ENCODE data around the gene ENTPD7. TPM values are rescaled to one million over a fixed set of nuclear protein-coding genes. Genes with fewer than 3 reads are reported as not detected.

The ENTPD7 gene
- total RNA-seq, 1 experiment from 2014 or later: 7.4 TPM

DNA sequence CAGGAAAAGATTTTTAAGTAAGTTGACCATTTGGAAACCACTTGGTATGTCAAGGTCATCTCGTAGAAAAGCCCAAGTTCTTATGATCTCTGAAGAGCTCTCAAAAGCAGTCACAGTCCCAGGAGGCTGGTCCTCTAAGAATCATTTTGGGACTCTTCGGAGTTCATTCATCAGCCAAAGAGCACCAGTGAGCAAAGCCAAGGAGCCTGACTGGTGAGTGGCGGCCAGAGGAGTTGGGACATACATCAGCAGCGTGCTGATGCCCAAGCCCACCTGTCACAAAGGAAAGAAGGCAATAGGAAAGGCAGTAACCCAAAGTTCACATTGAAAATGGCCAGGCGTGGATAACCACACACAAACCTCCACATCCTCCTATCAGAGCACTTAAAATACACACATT, 55.1 kb downstream of the ENTPD7 start:
- no TSS peak for BruUV-seq (replicated peaks)
- Mint-ChIP-seq H3K36me3 (ENCODE audit: insufficient read depth, unreplicated experiment) (peaks cover 18% of the 10 kb centered on the region), H3K27ac (ENCODE audit: unreplicated experiment) (no peak overlapping the region), H3K27me3 (ENCODE audit: unreplicated experiment) (no peaks in the 10 kb centered on the region), H3K4me1 (ENCODE audit: low read depth, unreplicated experiment) (no peaks in the 10 kb centered on the region), H3K4me3 (ENCODE audit: low read depth, unreplicated experiment) (no peak overlapping the region), H3K9me3 (ENCODE audit: low read depth, unreplicated experiment) (no peaks in the 10 kb centered on the region)
- CTCF ChIA-PET: interaction anchor here (0.7 kb wide), 1 partner anchor 87 kb away, joined by 3 read pairs; no protein-coding TSS in a partner anchor
- DNase-seq: no peak
- TF ChIP-seq, protein P1, sequence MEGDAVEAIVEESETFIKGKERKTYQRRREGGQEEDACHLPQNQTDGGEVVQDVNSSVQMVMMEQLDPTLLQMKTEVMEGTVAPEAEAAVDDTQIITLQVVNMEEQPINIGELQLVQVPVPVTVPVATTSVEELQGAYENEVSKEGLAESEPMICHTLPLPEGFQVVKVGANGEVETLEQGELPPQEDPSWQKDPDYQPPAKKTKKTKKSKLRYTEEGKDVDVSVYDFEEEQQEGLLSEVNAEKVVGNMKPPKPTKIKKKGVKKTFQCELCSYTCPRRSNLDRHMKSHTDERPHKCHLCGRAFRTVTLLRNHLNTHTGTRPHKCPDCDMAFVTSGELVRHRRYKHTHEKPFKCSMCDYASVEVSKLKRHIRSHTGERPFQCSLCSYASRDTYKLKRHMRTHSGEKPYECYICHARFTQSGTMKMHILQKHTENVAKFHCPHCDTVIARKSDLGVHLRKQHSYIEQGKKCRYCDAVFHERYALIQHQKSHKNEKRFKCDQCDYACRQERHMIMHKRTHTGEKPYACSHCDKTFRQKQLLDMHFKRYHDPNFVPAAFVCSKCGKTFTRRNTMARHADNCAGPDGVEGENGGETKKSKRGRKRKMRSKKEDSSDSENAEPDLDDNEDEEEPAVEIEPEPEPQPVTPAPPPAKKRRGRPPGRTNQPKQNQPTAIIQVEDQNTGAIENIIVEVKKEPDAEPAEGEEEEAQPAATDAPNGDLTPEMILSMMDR (IDR thresholded peaks at IDR 0.05; ENCODE audit: unreplicated experiment): no peak
- intact Hi-C loops (cut with micrococcal nuclease; ENCODE audit: unreplicated experiment): loop anchor here (5.0 kb wide), 1 partner anchor 277 kb away; no protein-coding TSS in a partner anchor

DNA sequence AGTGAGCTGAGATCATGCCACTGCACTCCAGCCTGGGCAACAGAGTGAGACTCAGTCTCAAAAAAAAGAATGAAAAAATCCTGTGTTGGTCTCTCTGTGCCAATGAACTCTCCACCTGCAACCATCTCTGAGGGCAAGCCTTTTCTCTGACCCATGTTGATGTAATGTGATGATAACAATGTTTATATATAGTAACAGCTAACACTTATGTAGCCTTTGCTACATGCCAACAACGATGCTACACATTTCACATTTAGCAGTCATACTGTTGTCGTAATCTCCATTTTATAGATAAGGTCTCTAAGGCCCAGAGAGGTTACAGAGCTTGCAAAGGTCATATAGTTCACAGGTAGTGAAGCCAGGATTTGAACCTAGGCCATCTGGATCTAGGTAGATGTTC, 61.1 kb downstream of the ENTPD7 start:
- intact Hi-C loops (cut with micrococcal nuclease; ENCODE audit: unreplicated experiment): no loop called here
- DNase-seq: no peak
- no peaks in the 10 kb centered on the region for H3K4me1 Mint-ChIP-seq (ENCODE audit: low read depth, unreplicated experiment)
- no peak overlapping the region for H3K4me3 Mint-ChIP-seq (ENCODE audit: low read depth, unreplicated experiment)
- H3K9me3 Mint-ChIP-seq (ENCODE audit: low read depth, unreplicated experiment): no peaks in the 10 kb centered on the region
- BruUV-seq (replicated peaks): no TSS peak
- H3K36me3 Mint-ChIP-seq (ENCODE audit: insufficient read depth, unreplicated experiment): peaks cover 38% of the 10 kb centered on the region
- TF ChIP-seq, protein P1 (IDR thresholded peaks at IDR 0.05; ENCODE audit: unreplicated experiment): no peak
- no peak overlapping the region for H3K27ac Mint-ChIP-seq (ENCODE audit: unreplicated experiment)
- no peaks in the 10 kb centered on the region for H3K27me3 Mint-ChIP-seq (ENCODE audit: unreplicated experiment)
- CTCF ChIA-PET: no interaction called here

DNA sequence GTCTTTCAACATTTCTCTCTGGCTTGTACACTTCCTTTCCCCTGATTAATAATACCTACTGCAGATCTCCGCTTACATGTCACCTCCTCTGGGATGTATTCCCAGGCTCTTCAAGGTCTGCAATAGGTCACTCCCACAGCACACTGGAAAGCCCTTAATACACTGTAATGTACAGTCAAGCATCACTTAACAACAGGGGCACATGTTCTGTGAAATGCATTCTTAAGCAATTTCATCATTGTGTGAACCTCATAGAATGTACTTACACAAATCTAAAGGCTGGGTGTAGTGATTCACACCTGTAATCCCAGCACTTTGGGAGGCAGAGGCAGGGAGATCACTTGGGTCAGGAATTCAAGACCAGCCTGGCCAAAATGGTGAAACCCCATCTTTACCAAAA, 70.7 kb downstream of the ENTPD7 start:
- DNase-seq: no peak
- CTCF ChIA-PET: no interaction called here
- no peaks in the 10 kb centered on the region for H3K9me3 Mint-ChIP-seq (ENCODE audit: low read depth, unreplicated experiment)
- BruUV-seq (replicated peaks): no TSS peak
- TF ChIP-seq, protein P1 (IDR thresholded peaks at IDR 0.05; ENCODE audit: unreplicated experiment): no peak
- no peak overlapping the region for H3K4me3 Mint-ChIP-seq (ENCODE audit: low read depth, unreplicated experiment)
- H3K27ac Mint-ChIP-seq (ENCODE audit: unreplicated experiment): peak overlapping the region; percentile 41
- peaks cover 16% of the 10 kb centered on the region for H3K4me1 Mint-ChIP-seq (ENCODE audit: low read depth, unreplicated experiment)
- intact Hi-C loops (cut with micrococcal nuclease; ENCODE audit: unreplicated experiment): no loop called here
- H3K27me3 Mint-ChIP-seq (ENCODE audit: unreplicated experiment): no peaks in the 10 kb centered on the region
- H3K36me3 Mint-ChIP-seq (ENCODE audit: insufficient read depth, unreplicated experiment): peaks cover 50% of the 10 kb centered on the region

DNA sequence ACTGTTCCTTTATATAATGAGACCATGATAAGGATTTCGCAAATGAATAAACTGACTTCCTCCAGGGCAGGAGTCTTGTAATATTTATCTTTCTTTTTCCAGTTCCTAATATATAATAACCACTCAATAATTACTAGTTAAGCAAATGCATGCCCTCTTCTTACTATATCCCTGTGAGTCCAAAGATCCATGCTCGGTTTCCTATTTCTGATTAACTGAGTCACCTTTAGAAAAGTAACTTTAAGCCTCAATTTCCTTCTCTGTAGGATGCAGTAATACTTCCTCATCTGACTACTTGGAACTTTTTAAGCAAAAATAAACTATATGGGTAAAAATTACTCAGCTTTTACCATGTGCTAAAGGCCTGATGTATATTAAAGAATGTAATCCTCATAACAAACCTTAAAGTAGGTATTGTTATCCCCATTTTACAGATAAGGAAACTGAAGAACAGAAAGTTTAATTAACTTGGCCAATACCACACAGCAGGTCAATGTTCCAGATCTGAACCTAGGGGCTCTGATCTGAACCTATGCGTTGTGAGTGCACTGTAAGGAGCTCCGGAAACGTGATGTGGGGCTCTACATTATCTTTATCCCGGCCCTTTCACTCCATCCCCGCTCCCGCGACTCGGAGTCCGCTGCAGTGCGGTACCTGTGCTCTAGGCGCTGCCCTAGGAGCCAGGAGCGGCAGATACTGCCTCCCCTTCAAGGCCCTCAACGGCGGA, 72.2 kb downstream of the ENTPD7 start:
- peaks cover 16% of the 10 kb centered on the region for H3K4me1 Mint-ChIP-seq (ENCODE audit: low read depth, unreplicated experiment)
- TF ChIP-seq, protein P1 (IDR thresholded peaks at IDR 0.05; ENCODE audit: unreplicated experiment): no peak
- no peaks in the 10 kb centered on the region for H3K9me3 Mint-ChIP-seq (ENCODE audit: low read depth, unreplicated experiment)
- CTCF ChIA-PET: interaction anchor here (0.6 kb wide), 1 partner anchor 171 kb away, joined by 3 read pairs; no protein-coding TSS in a partner anchor
- BruUV-seq (replicated peaks): TSS peak; percentile 86
- peak overlapping the region; percentile 86 for H3K4me3 Mint-ChIP-seq (ENCODE audit: low read depth, unreplicated experiment)
- H3K27ac Mint-ChIP-seq (ENCODE audit: unreplicated experiment): peak overlapping the region; percentile 57
- intact Hi-C loops (cut with micrococcal nuclease; ENCODE audit: unreplicated experiment): loop anchor here (2.0 kb wide), 1 partner anchor 51 kb away; the partner anchor contains the start of gene ABCC2
- H3K27me3 Mint-ChIP-seq (ENCODE audit: unreplicated experiment): no peaks in the 10 kb centered on the region
- peaks cover 40% of the 10 kb centered on the region for H3K36me3 Mint-ChIP-seq (ENCODE audit: insufficient read depth, unreplicated experiment)
- no peak for DNase-seq
